Psoas muscle (tissue), 8 donors: ENCODE results near the gene ELMOD1. TPM values are rescaled to one million over a fixed set of nuclear protein-coding genes. Genes with fewer than 3 reads are reported as not detected.
A peak's percentile ranks its signal among the peaks of the same experiment; 100 is the strongest.

Source experiments
- ATAC-seq, 4 donors: fragments of 200-7000 bp; cut with Tn5 transposase; one replicate each; pipeline ENCODE4 v1.9.1; 2020; ENCODE audit warnings: moderate library complexity in 3 of 4, mild to moderate bottlenecking in 2 of 4
- DNase-seq, 2 donors: peaks; one replicate each; pipeline ENCODE4 v3.0.0-alpha.2; 2020
- H3K27ac ChIP-seq: fragments of 200-600 bp; one replicate; pipeline ENCODE4 v1.8.0; 2022
- H3K27me3 ChIP-seq, 3 donors: fragments of 200-600 bp in 1 of 3; one replicate each; pipeline versions ENCODE4 v1.6.1 to v1.8.0; 2013 to 2022; ENCODE audit warnings: low read length in 2 of 3, mild to moderate bottlenecking in 2 of 3, moderate library complexity in 1 of 3; ENCODE audit not compliant: insufficient read depth in 3 of 3
- H3K36me3 ChIP-seq, 2 donors: fragments of 200-600 bp in 1 of 2; one replicate each; pipeline versions ENCODE4 v1.6.1 to v1.8.0; 2013 to 2022; ENCODE audit warnings: low read depth in 1 of 2, mild to moderate bottlenecking in 1 of 2, moderate library complexity in 1 of 2; ENCODE audit not compliant: insufficient read depth in 1 of 2
- H3K4me1 ChIP-seq: fragments of 200-600 bp; one replicate; pipeline ENCODE4 v1.8.0; 2022
- H3K4me3 ChIP-seq: fragments of 200-600 bp; one replicate; pipeline ENCODE4 v1.8.0; 2022; ENCODE audit warnings: mild to moderate bottlenecking
- H3K9me3 ChIP-seq: fragments of 200-600 bp; one replicate; pipeline ENCODE4 v1.8.0; 2022
- WGBS, 3 donors: extraction: QIAGEN DNeasy Blood & Tissue Kit; methylation state at CpG; one replicate each; pipeline versions ENCODE4 v1.1.6 to v1.1.7; 2013; 5-methylcytosine and 5-hydroxymethylcytosine counted together
- intact Hi-C, 2 donors: fragments of 100-400 bp; cut with DNase I; formaldehyde crosslinking; loops; one replicate each; pipeline versions ENCODE4 v1.11.0 to v1.14.2; 2022
- polyA plus RNA-seq, 3 donors: library from polyadenylated mRNA; stranded (reverse); fragments of 200-250 nt; gene quantifications; one replicate each; pipeline ENCODE4 v1.2.3, GENCODE V29; 2013
- total RNA-seq, 4 donors: library from RNA; stranded (reverse); fragmentation: NEBNext Ultra II Directional in 2 of 4; extraction: Animal tissue kit (Norgen Biotek cat#: 25700) in 2 of 4; gene quantifications; one replicate each; pipeline versions ENCODE4 v1.2.1 to v1.2.4, GENCODE V29; 2021 to 2023
- TF ChIP-seq, protein P1 (sequence below): fragments of 200-600 bp; IDR thresholded peaks from one replicate; pipeline ENCODE4 v1.8.0; 2022; ENCODE audit warnings: antibody characterized with exemption
- donor health status: healthy with polysubstance abuse.
- donor health status: DM: no; HTN: no; CAD: no; lungs with moderate emphysema.
- donor health status: Bipolar disorder and iron deficiency.
- donor health status: healthy.
- donor health status: DM: yes; HTN: yes; CAD: no.
- donor health status: DM: no; HTN: no; CAD: no.
- donor health status: DM: no; HTN: no; CAD: no.
- donor health status: DM: yes; HTN: yes; CAD: no.

ELMOD1 gene
- total and polyA plus RNA-seq, 7 donors: 0.17 to 4.7 (median 1.4) TPM

DNA sequence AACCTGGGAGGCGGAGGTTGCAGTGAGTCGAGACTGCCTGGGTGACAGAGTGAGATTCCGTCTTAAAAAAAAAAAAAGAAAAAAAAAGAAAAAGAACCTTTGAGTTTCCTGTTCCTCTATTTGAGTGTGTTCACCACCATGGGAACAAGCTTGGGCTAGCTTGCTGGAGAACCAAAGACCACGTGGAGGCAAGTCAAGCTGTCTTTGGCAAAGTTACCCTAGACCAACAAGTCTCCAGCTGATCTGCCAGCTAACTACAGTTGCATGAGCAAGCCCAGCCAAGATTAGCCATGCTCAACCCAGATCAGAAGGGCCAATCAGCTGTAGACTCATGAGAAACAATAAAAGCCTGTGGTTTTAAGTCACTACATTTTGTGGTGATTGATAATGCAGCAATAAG, 91.2 kb downstream of the ELMOD1 start:
- H3K27ac ChIP-seq: no peak overlapping the region
- H3K4me3 ChIP-seq: no peak overlapping the region
- no peaks in the 10 kb centered on the region for H3K4me1 ChIP-seq
- H3K27me3 ChIP-seq: no peaks in the 10 kb centered on the region
- intact Hi-C loops: no loop called here
- DNase-seq (no peak), ATAC-seq (no peak)
- no peaks in the 10 kb centered on the region for H3K36me3 ChIP-seq
- TF ChIP-seq, protein P1, sequence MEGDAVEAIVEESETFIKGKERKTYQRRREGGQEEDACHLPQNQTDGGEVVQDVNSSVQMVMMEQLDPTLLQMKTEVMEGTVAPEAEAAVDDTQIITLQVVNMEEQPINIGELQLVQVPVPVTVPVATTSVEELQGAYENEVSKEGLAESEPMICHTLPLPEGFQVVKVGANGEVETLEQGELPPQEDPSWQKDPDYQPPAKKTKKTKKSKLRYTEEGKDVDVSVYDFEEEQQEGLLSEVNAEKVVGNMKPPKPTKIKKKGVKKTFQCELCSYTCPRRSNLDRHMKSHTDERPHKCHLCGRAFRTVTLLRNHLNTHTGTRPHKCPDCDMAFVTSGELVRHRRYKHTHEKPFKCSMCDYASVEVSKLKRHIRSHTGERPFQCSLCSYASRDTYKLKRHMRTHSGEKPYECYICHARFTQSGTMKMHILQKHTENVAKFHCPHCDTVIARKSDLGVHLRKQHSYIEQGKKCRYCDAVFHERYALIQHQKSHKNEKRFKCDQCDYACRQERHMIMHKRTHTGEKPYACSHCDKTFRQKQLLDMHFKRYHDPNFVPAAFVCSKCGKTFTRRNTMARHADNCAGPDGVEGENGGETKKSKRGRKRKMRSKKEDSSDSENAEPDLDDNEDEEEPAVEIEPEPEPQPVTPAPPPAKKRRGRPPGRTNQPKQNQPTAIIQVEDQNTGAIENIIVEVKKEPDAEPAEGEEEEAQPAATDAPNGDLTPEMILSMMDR: no peak
- H3K9me3 ChIP-seq: no peaks in the 10 kb centered on the region
- 76 to 80% (median 77%) methylated on average over 4 of the region's 4 CpGs for WGBS, 3 donors

DNA sequence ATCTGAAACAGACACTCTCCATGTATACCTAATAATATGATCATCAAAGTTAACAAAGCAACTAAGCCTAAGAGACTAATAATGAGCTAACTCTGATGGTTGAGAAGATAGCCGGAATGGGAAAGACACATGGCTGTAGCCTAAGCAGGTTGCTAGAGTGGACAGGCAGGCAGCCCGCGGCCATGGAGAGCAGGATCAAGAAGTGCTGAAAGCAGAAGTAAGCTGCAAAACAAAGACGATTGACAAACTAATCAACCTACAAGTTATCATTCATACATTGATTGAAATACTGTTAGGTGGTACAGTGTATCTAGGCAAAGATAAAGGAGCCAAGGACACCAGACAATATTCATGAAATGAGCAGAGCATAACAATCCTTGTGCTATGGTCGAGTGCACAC, 91.6 kb downstream of the ELMOD1 start:
- no peak for ATAC-seq
- no peak overlapping the region for H3K4me3 ChIP-seq
- H3K4me1 ChIP-seq: no peaks in the 10 kb centered on the region
- no peaks in the 10 kb centered on the region for H3K36me3 ChIP-seq
- no peaks in the 10 kb centered on the region for H3K9me3 ChIP-seq
- DNase-seq: no peak
- TF ChIP-seq, protein P1: no peak
- 85 to 87% (median 86%) methylated on average over 5 of the region's 5 CpGs for WGBS, 3 donors
- intact Hi-C loops: no loop called here
- no peak overlapping the region for H3K27ac ChIP-seq
- no peaks in the 10 kb centered on the region for H3K27me3 ChIP-seq

DNA sequence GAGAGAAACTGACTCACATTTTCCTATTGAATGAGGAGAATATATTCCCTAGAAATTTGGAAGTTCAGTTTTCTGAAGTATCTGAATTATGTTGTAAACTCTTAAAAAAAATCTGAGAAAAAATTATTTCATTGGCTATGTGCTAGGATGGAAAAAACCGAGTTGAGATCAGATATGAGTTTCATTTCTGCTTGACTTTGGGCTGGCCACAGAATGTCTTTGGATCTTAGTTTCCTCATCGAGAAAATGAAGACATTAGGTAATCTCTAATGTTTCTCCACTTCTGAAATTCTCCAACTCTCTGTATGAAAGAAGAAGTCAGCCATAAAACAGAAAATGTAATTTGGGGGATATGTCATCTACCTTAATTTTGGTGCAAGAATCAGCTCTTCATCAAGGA, 92.1 kb downstream of the ELMOD1 start:
- Histone ChIP-seq H3K4me3 (no peak overlapping the region), H3K27me3 (no peaks in the 10 kb centered on the region), H3K36me3 (no peaks in the 10 kb centered on the region), H3K4me1 (no peaks in the 10 kb centered on the region), H3K27ac (no peak overlapping the region), H3K9me3 (no peaks in the 10 kb centered on the region)
- DNase-seq (no peak), ATAC-seq (no peak)
- intact Hi-C loops: no loop called here
- WGBS, 3 donors: 72 to 86% (median 76%) methylated on average over 2 of the region's 2 CpGs
- TF ChIP-seq, protein P1: no peak

DNA sequence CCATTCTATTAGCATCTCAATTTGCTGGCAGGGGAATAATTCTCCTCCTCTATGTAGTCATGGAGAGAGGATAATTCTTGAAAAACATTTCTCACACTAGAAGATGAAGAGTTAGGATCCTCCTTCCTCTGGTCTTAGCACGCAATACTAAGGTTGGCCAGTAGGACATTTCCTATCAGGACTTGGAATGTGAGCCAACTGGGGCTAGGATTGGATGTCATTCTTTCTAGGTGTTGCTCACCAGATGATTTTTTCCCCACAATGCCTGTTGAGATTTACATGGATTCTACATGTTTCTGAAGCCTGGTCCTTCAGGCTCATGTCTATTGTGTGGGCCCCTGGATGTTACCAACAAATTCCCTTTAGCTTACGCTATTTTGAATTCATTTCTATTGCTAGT, 92.9 kb downstream of the ELMOD1 start:
- TF ChIP-seq, protein P1: peak; percentile 19
- Histone ChIP-seq H3K4me1 (no peaks in the 10 kb centered on the region), H3K27me3 (no peaks in the 10 kb centered on the region), H3K36me3 (no peaks in the 10 kb centered on the region), H3K27ac (no peak overlapping the region), H3K4me3 (no peak overlapping the region), H3K9me3 (no peaks in the 10 kb centered on the region)
- 91 to 97% (median 95%) methylated on average over 2 of the region's 2 CpGs for WGBS, 3 donors
- intact Hi-C loops: no loop called here
- DNase-seq: no peak
- no peak for ATAC-seq

DNA sequence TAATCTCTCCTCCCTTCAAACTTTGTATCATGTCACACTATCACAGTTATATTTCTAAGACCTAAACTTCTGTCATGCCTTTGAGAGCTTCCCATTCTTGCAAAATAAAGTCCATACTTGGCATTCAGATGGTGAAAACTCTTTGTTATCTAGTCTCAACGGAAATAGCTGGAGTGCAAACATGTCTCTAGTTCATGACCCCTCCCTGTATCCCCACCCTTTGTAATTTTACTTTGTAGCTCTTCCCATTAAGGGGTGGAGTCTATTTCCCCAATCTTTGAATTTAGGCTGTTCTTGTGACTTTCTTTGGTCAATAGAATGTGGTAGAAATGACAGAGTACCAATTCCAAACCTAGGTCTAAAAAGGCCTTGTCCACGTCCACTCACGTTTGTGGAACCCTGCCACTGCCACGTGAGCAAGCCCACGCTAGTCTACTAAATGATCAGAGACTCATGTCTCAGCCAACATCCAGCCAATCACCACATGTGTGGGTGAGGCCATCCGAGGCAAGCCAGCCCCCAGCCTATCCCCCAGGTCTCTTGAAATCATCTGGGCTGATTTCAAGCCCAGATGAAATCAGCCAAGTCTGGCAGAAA, 97.5 kb downstream of the ELMOD1 start:
- 54 to 70% (median 61%) methylated on average over 6 of the region's 6 CpGs for WGBS, 3 donors
- Histone ChIP-seq H3K4me3 (no peak overlapping the region), H3K27me3 (no peaks in the 10 kb centered on the region), H3K9me3 (no peaks in the 10 kb centered on the region), H3K36me3 (no peaks in the 10 kb centered on the region), H3K4me1 (no peaks in the 10 kb centered on the region), H3K27ac (no peak overlapping the region)
- ATAC-seq (no peak), DNase-seq (no peak)
- TF ChIP-seq, protein P1: no peak
- intact Hi-C loops: loop anchor here in 1 of 2 donors (5.0 kb wide), 1 partner anchor 111 kb away; no protein-coding TSS in a partner anchor
